ENCODE results near the gene LY86. TPM values are rescaled to one million over a fixed set of nuclear protein-coding genes. Genes with fewer than 3 reads are reported as not detected.
"Not testable (repeated sequence)": the region's sequence is repeated elsewhere in the genome, so short reads cannot be mapped to it uniquely, and the experiment has no call there.

The LY86 gene
- total and polyA plus RNA-seq, 9 donors, result 1.3 to 13.8 (median 2.3) TPM

DNA sequence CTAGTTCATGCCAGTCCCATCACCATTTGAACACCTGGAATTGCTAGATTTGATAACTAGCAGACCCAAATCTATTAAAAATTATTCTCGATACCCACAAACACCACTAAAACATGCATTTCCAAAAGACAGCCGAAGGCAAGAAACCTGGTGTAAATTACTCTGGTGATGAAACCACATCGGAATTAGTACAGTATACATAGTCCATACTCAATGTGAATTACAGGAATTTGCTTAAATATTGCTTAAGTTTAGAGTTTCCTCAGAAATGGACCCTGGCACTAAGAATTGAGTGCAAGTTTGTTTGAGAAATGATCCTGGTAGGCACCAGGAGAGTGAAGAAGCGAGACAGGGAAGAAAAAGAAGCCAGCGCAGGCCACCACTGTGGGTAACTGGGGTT lies 13.7 kb downstream of the LY86 start:
- Histone ChIP-seq H3K27me3 (no peaks in the 10 kb centered on the region), H3K4me1 (ENCODE audit: insufficient read depth) (no peaks in the 10 kb centered on the region), H3K4me3 (no peak overlapping the region), H3K27ac (no peak overlapping the region), H3K36me3 (no peaks in the 10 kb centered on the region), H3K9me3 (no peaks in the 10 kb centered on the region)
- intact Hi-C loops (cut with DNase I), result no loop called here
- 91 to 96% (median 92%) methylated on average over 5 of the region's 5 CpGs for WGBS, 3 donors
- TF ChIP-seq, protein P1, sequence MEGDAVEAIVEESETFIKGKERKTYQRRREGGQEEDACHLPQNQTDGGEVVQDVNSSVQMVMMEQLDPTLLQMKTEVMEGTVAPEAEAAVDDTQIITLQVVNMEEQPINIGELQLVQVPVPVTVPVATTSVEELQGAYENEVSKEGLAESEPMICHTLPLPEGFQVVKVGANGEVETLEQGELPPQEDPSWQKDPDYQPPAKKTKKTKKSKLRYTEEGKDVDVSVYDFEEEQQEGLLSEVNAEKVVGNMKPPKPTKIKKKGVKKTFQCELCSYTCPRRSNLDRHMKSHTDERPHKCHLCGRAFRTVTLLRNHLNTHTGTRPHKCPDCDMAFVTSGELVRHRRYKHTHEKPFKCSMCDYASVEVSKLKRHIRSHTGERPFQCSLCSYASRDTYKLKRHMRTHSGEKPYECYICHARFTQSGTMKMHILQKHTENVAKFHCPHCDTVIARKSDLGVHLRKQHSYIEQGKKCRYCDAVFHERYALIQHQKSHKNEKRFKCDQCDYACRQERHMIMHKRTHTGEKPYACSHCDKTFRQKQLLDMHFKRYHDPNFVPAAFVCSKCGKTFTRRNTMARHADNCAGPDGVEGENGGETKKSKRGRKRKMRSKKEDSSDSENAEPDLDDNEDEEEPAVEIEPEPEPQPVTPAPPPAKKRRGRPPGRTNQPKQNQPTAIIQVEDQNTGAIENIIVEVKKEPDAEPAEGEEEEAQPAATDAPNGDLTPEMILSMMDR (IDR thresholded peaks at IDR 0.05), result no peak
- TF ChIP-seq POLR2A (IDR thresholded peaks at IDR 0.05) (no peak), EP300 (IDR thresholded peaks at IDR 0.05) (no peak)
- DNase-seq, result no peak

GRCh38 chr6:6603317-6603716 lies 14.8 kb downstream of the LY86 start:
- Histone ChIP-seq H3K36me3 (no peaks in the 10 kb centered on the region), H3K4me1 (ENCODE audit: insufficient read depth) (no peaks in the 10 kb centered on the region), H3K9me3 (no peaks in the 10 kb centered on the region), H3K27me3 (no peaks in the 10 kb centered on the region), H3K4me3 (no peak overlapping the region), H3K27ac (no peak overlapping the region)
- intact Hi-C loops (cut with DNase I), result no loop called here
- 82 to 89% (median 85%) methylated on average over 1 of the region's 1 CpG for WGBS, 3 donors
- TF ChIP-seq EP300 (IDR thresholded peaks at IDR 0.05) (no peak), POLR2A (IDR thresholded peaks at IDR 0.05) (no peak)
- TF ChIP-seq, protein P1 (IDR thresholded peaks at IDR 0.05), result no peak
- no peak for DNase-seq

GRCh38 chr6:6604015-6604414 lies 15.5 kb downstream of the LY86 start:
- no peak for DNase-seq
- H3K27me3 ChIP-seq, result no peaks in the 10 kb centered on the region
- no peak overlapping the region for H3K4me3 ChIP-seq
- H3K36me3 ChIP-seq, result no peaks in the 10 kb centered on the region
- intact Hi-C loops (cut with DNase I), result no loop called here
- H3K27ac ChIP-seq, result no peak overlapping the region
- TF ChIP-seq, protein P1 (IDR thresholded peaks at IDR 0.05), result no peak
- TF ChIP-seq POLR2A (IDR thresholded peaks at IDR 0.05) (no peak), EP300 (IDR thresholded peaks at IDR 0.05) (no peak)
- H3K9me3 ChIP-seq, result no peaks in the 10 kb centered on the region
- H3K4me1 ChIP-seq (ENCODE audit: insufficient read depth), result no peaks in the 10 kb centered on the region

DNA sequence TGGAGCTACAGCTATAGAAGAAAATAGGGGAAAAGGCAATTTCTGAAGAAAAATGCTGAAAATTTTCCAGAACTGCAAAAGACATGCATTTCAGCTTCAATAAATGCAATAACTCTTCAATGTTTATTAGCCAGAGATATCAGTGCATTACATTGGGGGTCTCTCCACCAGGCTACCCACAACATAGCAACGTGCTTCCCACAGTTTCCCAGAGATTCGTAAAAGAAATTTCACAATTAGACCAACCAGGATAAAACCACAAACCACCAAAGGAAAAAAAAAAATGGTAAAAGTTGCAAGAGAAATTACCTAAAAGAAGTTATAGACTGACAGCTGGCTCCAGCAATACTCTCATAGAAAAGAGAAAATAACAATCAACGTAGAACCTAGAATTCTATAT lies 16.0 kb downstream of the LY86 start:
- Histone ChIP-seq H3K4me3 (no peak overlapping the region), H3K27me3 (no peaks in the 10 kb centered on the region), H3K27ac (no peak overlapping the region), H3K9me3 (no peaks in the 10 kb centered on the region), H3K4me1 (ENCODE audit: insufficient read depth) (no peaks in the 10 kb centered on the region), H3K36me3 (no peaks in the 10 kb centered on the region)
- DNase-seq, result no peak
- TF ChIP-seq EP300 (IDR thresholded peaks at IDR 0.05) (no peak), POLR2A (IDR thresholded peaks at IDR 0.05) (no peak)
- TF ChIP-seq, protein P1 (IDR thresholded peaks at IDR 0.05), result no peak
- 59 to 81% (median 70%) methylated on average over 3 of the region's 3 CpGs for WGBS, 3 donors
- intact Hi-C loops (cut with DNase I), result no loop called here

DNA sequence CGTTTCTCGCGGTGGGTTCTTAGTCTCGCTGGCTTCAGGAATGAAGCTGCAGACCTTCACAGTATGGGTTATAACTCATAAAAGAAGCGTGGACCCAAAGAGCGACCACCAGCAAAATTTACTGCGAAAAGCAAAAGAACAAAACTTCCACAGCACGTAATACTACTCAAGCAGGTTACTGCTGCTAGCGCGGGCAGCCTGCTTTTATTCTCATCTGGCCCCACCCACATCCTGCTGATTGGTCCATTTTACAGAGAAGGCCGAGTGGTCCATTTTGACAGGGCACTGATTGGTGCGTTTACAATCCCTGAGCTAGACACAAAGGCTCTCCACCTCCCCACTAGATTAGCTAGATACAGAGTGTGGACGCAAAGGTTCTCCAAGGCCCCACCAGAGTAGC lies 17.4 kb downstream of the LY86 start:
- Histone ChIP-seq H3K36me3 (no peaks in the 10 kb centered on the region), H3K4me1 (ENCODE audit: insufficient read depth) (no peaks in the 10 kb centered on the region), H3K4me3 (no peak overlapping the region), H3K27ac (no peak overlapping the region), H3K27me3 (no peaks in the 10 kb centered on the region), H3K9me3 (no peaks in the 10 kb centered on the region)
- TF ChIP-seq POLR2A (IDR thresholded peaks at IDR 0.05), result no peak
- no peak for TF ChIP-seq EP300 (IDR thresholded peaks at IDR 0.05)
- TF ChIP-seq, protein P1 (IDR thresholded peaks at IDR 0.05), result no peak
- intact Hi-C loops (cut with DNase I), result no loop called here
- no peak for DNase-seq
- WGBS, 3 donors, result 87 to 90% (median 89%) methylated on average over 13 of the region's 13 CpGs

DNA sequence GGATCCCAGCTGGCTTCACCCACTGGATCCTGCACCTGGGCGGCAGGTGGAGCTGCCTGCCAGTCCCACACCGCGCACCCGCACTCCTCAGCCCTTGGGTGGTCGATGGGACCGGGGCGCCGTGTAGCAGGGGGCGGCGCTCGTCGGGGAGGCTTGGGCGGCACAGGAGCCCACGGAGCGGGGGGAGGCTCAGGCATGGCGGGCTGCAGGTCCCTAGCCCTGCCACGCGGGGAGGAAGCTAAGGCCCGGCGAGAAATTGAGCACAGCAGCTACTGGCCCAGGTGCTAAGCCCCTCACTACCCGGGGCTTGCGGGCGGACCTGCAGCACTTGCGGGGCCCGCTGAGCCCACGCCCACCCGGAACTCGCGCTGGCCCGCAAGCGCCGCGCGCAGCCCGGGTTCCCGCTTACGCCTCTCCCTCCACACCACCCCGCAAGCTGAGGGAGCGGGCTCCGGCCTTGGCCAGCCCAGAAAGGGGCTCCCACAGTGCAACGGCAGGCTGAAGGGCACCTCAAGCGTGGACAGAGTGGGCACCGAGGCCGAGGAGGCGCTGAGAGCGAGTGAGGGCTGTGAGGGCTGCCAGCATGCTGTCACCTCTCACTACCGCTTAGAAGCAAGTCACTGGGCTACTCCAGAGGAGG lies 18.0 kb downstream of the LY86 start:
- intact Hi-C loops (cut with DNase I); H3K4me1 ChIP-seq (ENCODE audit: insufficient read depth); H3K27ac ChIP-seq; DNase-seq; H3K27me3 ChIP-seq; H3K36me3 ChIP-seq; H3K4me3 ChIP-seq; H3K9me3 ChIP-seq: not testable (repeated sequence)
- WGBS, 3 donors, result 94 to 95% (median 94%) methylated on average over 41 to 47 of the region's 47 CpGs
